Colonic mucosa (tissue), 4 donors: ENCODE measurements around the gene SKAP2. TPM values are rescaled to one million over a fixed set of nuclear protein-coding genes. Genes with fewer than 3 reads are reported as not detected.

Experiments
- DNase-seq: peaks from one replicate; pipeline ENCODE4 v3.0.0-alpha.2; 2020
- H3K27ac ChIP-seq: fragments of 200-600 bp; one replicate; pipeline ENCODE4 v1.8.0; 2021
- H3K27me3 ChIP-seq: fragments of 200-600 bp; one replicate; pipeline ENCODE4 v1.8.0; 2021
- H3K36me3 ChIP-seq: fragments of 200-600 bp; one replicate; pipeline ENCODE4 v1.8.0; 2021
- H3K4me1 ChIP-seq: fragments of 200-600 bp; one replicate; pipeline ENCODE4 v1.8.0; 2021; ENCODE audit warnings: mild to moderate bottlenecking
- H3K4me3 ChIP-seq: fragments of 200-600 bp; one replicate; pipeline ENCODE4 v1.8.0; 2021
- H3K9ac ChIP-seq, 2 donors: one replicate each; pipeline ENCODE4 v1.7.0; 2013; ENCODE audit warnings: control low read depth in 2 of 2, low read depth in 2 of 2, low read length in 2 of 2
- H3K9me3 ChIP-seq: fragments of 200-600 bp; one replicate; pipeline ENCODE4 v1.8.0; 2021
- CTCF ChIP-seq: fragments of 200-600 bp; IDR thresholded peaks from one replicate; pipeline ENCODE4 v1.8.0; 2022; ENCODE audit warnings: antibody characterized with exemption, mild to moderate bottlenecking
- intact Hi-C: fragments of 100-400 bp; cut with DNase I; formaldehyde crosslinking; loops from one replicate; pipeline ENCODE4 v1.14.1; 2022
- total RNA-seq, 2 donors: library from RNA; stranded (reverse); fragmentation: NEBNext Ultra II Directional in 1 of 2; extraction: Animal tissue kit (Norgen Biotek cat#: 25700) in 1 of 2; gene quantifications; one replicate each; pipeline ENCODE4 v1.2.1, GENCODE V29; 2021
- donor health status: healthy.
- donor health status: DM: no; HTN: no; CAD: no.
- donor health status: DM: no; HTN: no; CAD: no.

SKAP2 gene
- total RNA-seq, 2 donors from 2014 or later, result 41.6 to 46.9 TPM

GRCh38 chr7:26726051-26726450, 138.3 kb downstream of the SKAP2 start:
- TF ChIP-seq CTCF, result no peak
- no peaks in the 10 kb centered on the region for H3K36me3 ChIP-seq
- DNase-seq, result no peak
- no peaks in the 10 kb centered on the region for H3K9me3 ChIP-seq
- intact Hi-C loops, result loop anchor here (10.0 kb wide), 1 partner anchor 49 kb away; no protein-coding TSS in a partner anchor
- no peaks in the 10 kb centered on the region for H3K4me1 ChIP-seq
- H3K9ac ChIP-seq, result no peak overlapping the region
- H3K27me3 ChIP-seq, result no peaks in the 10 kb centered on the region
- no peak overlapping the region for H3K27ac ChIP-seq
- no peak overlapping the region for H3K4me3 ChIP-seq

- Histone ChIP-seq H3K27me3 (no peaks in the 10 kb centered on the region), H3K27ac (no peak overlapping the region), H3K9me3 (no peaks in the 10 kb centered on the region), H3K4me3 (no peak overlapping the region), H3K4me1 (no peaks in the 10 kb centered on the region), H3K9ac (no peak overlapping the region), H3K36me3 (no peaks in the 10 kb centered on the region)
- intact Hi-C loops, result loop anchor here (10.0 kb wide), 1 partner anchor 50 kb away; no protein-coding TSS in a partner anchor
- no peak for TF ChIP-seq CTCF
- no peak for DNase-seq
Observed at GRCh38 chr7:26724795-26725194, 139.6 kb downstream of the SKAP2 start.

GRCh38 chr7:26723129-26723528, 141.3 kb downstream of the SKAP2 start:
- no peak for TF ChIP-seq CTCF
- no peak overlapping the region for H3K27ac ChIP-seq
- intact Hi-C loops, result loop anchor here (10.0 kb wide), 1 partner anchor 52 kb away; no protein-coding TSS in a partner anchor
- H3K4me3 ChIP-seq, result no peak overlapping the region
- no peaks in the 10 kb centered on the region for H3K27me3 ChIP-seq
- no peaks in the 10 kb centered on the region for H3K9me3 ChIP-seq
- no peak overlapping the region for H3K9ac ChIP-seq
- H3K36me3 ChIP-seq, result no peaks in the 10 kb centered on the region
- DNase-seq, result no peak
- no peaks in the 10 kb centered on the region for H3K4me1 ChIP-seq

GRCh38 chr7:26721450-26721849, 142.9 kb downstream of the SKAP2 start:
- Histone ChIP-seq H3K4me1 (no peaks in the 10 kb centered on the region), H3K4me3 (no peak overlapping the region), H3K9me3 (no peaks in the 10 kb centered on the region), H3K36me3 (no peaks in the 10 kb centered on the region), H3K27me3 (no peaks in the 10 kb centered on the region), H3K27ac (no peak overlapping the region), H3K9ac (no peak overlapping the region)
- TF ChIP-seq CTCF, result no peak
- intact Hi-C loops, result loop anchor here (10.0 kb wide), 1 partner anchor 53 kb away; no protein-coding TSS in a partner anchor
- DNase-seq, result no peak

GRCh38 chr7:26718063-26718462, 146.3 kb downstream of the SKAP2 start:
- no peaks in the 10 kb centered on the region for H3K9me3 ChIP-seq
- no peak for DNase-seq
- intact Hi-C loops, result no loop called here
- no peak overlapping the region for H3K27ac ChIP-seq
- TF ChIP-seq CTCF, result no peak
- H3K9ac ChIP-seq, result no peak overlapping the region
- no peak overlapping the region for H3K4me3 ChIP-seq
- no peaks in the 10 kb centered on the region for H3K27me3 ChIP-seq
- no peaks in the 10 kb centered on the region for H3K4me1 ChIP-seq
- no peaks in the 10 kb centered on the region for H3K36me3 ChIP-seq
